Cerebellar nuclear complex (tissue), 1 donor: ENCODE data around the gene ARHGEF12.

Experiments
- DNase-seq, 2 experiments: peaks; one replicate each; lab custom pipeline; 2025; lab: John Stamatoyannopoulos, UW

The ARHGEF12 gene

GRCh38 chr11:120518356-120518755, 182.1 kb downstream of the ARHGEF12 start:
- DNase-seq = no peak

- no peak for DNase-seq
Observed at GRCh38 chr11:120519474-120519873, 183.3 kb downstream of the ARHGEF12 start.

- no peak for DNase-seq
Observed at GRCh38 chr11:120520091-120520822, 184.0 kb downstream of the ARHGEF12 start.

- DNase-seq = no peak
Observed at GRCh38 chr11:120521176-120521575, 185.0 kb downstream of the ARHGEF12 start.

- DNase-seq = no peak
Observed at GRCh38 chr11:120522021-120522420, 185.8 kb downstream of the ARHGEF12 start.

GRCh38 chr11:120522736-120523135, 186.5 kb downstream of the ARHGEF12 start:
- no peak for DNase-seq

- DNase-seq = no peak
Observed at GRCh38 chr11:120523196-120523595, 187.0 kb downstream of the ARHGEF12 start.

- DNase-seq = no peak
Observed at GRCh38 chr11:120524536-120525085, 188.4 kb downstream of the ARHGEF12 start.

- no peak for DNase-seq
Observed at GRCh38 chr11:120525261-120526171, 189.3 kb downstream of the ARHGEF12 start.

- DNase-seq = no peak
Observed at GRCh38 chr11:120526241-120526640, 190.0 kb downstream of the ARHGEF12 start.

GRCh38 chr11:120527111-120527761, 191.0 kb downstream of the ARHGEF12 start:
- DNase-seq = no peak

GRCh38 chr11:120528749-120529148, 192.5 kb downstream of the ARHGEF12 start:
- DNase-seq = no peak

- no peak for DNase-seq
Observed at GRCh38 chr11:120529214-120529613, 193.0 kb downstream of the ARHGEF12 start.

GRCh38 chr11:120529911-120530310, 193.7 kb downstream of the ARHGEF12 start:
- no peak for DNase-seq

GRCh38 chr11:120532082-120532831, 196.0 kb downstream of the ARHGEF12 start:
- DNase-seq = no peak

- DNase-seq = no peak
Observed at GRCh38 chr11:120532832-120533196, 196.6 kb downstream of the ARHGEF12 start.

GRCh38 chr11:120536091-120536796, 200.0 kb downstream of the ARHGEF12 start:
- no peak for DNase-seq

- no peak for DNase-seq
Observed at GRCh38 chr11:120536797-120537169, 200.6 kb downstream of the ARHGEF12 start.

GRCh38 chr11:120537996-120538395, 201.8 kb downstream of the ARHGEF12 start:
- DNase-seq = no peak

- no peak for DNase-seq
Observed at GRCh38 chr11:120538707-120539106, 202.5 kb downstream of the ARHGEF12 start.
